ENCODE measurements around the gene ZNF292. TPM values are rescaled to one million over a fixed set of nuclear protein-coding genes. Genes with fewer than 3 reads are reported as not detected.

The ZNF292 gene
- total and polyA plus RNA-seq, 2 donors (not counting 3 experiments of a cell fraction or from before 2014, with no cell fraction given): 3.5 to 24.9 TPM

DNA sequence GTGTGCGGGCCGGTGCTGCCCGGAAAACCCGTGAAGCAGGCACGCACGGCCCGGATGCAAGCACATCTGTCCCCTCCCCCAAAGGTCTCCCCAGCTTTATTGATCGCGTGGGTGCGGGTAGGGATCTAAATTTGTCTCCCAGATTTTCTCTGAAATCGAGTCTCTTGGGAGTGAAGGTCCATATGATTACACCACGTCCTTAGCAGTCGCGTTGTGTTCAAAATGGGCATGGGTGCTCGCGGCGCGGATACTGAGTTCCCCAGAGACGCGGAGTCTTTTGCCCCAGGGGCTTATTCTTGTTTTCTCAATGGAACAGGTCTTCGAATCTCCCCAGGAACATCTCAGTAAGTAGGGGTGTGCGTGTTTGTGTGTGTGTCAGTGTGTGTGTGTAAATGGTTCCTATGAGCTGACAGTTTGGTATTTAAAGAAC lies 2.8 kb upstream of the ZNF292 start:
- POLR2A ChIA-PET: no interaction called here
- DNase-seq (ENCODE audit: low read depth, low spot score): no peak
- TF ChIP-seq, protein P1, sequence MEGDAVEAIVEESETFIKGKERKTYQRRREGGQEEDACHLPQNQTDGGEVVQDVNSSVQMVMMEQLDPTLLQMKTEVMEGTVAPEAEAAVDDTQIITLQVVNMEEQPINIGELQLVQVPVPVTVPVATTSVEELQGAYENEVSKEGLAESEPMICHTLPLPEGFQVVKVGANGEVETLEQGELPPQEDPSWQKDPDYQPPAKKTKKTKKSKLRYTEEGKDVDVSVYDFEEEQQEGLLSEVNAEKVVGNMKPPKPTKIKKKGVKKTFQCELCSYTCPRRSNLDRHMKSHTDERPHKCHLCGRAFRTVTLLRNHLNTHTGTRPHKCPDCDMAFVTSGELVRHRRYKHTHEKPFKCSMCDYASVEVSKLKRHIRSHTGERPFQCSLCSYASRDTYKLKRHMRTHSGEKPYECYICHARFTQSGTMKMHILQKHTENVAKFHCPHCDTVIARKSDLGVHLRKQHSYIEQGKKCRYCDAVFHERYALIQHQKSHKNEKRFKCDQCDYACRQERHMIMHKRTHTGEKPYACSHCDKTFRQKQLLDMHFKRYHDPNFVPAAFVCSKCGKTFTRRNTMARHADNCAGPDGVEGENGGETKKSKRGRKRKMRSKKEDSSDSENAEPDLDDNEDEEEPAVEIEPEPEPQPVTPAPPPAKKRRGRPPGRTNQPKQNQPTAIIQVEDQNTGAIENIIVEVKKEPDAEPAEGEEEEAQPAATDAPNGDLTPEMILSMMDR (IDR thresholded peaks at IDR 0.05; ENCODE audit: extremely low read depth in 1 of 2, insufficient read depth in 1 of 2, low read depth in 1 of 2, low read length in 2 of 2): no peak
- TF ChIP-seq FOS (IDR thresholded peaks at IDR 0.05; ENCODE audit: borderline replicate concordance, insufficient read depth, low read length) (no peak), GATA2 (IDR thresholded peaks at IDR 0.05; ENCODE audit: insufficient read depth, insufficient read length, low read depth, low read length) (no peak), POLR2A (IDR thresholded peaks at IDR 0.05; ENCODE audit: low read depth, low read length) (no peak), POLR2AphosphoS5 (IDR thresholded peaks at IDR 0.05; ENCODE audit: insufficient read depth, low read depth, low read length) (no peak), JUN (IDR thresholded peaks at IDR 0.05; ENCODE audit: borderline replicate concordance, insufficient read depth, insufficient read length, low read depth) (no peak), MYC (IDR thresholded peaks at IDR 0.05; ENCODE audit: low read depth, low read length) (no peak), EZH2 (IDR thresholded peaks at IDR 0.05; ENCODE audit: borderline replicate concordance, low read depth, low read length, severe bottlenecking) (no peak)
- TF ChIP-seq, protein P2, sequence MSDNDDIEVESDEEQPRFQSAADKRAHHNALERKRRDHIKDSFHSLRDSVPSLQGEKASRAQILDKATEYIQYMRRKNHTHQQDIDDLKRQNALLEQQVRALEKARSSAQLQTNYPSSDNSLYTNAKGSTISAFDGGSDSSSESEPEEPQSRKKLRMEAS (IDR thresholded peaks at IDR 0.05; ENCODE audit: insufficient read depth, insufficient read length): no peak
- Histone ChIP-seq H3K27me3 (ENCODE audit: control insufficient read depth in 2 of 2, insufficient read depth in 2 of 2, low read length in 2 of 2) (no peaks in the 10 kb centered on the region), H3K27ac (ENCODE audit: insufficient read depth, low read depth, low read length) (no peak overlapping the region), H3K4me1 (ENCODE audit: control insufficient read depth, extremely low read depth, insufficient read depth, low read length) (peaks cover 35% of the 10 kb centered on the region), H3K9me3 (replicated peaks; ENCODE audit: control insufficient read depth, insufficient read depth, low read length) (no peaks in the 10 kb centered on the region), H3K4me2 (ENCODE audit: insufficient read depth, low read length) (peak overlapping the region; percentile 45), H3K36me3 (ENCODE audit: control insufficient read depth in 2 of 2, extremely low read depth in 1 of 2, insufficient read depth in 2 of 2, low read length in 2 of 2) (no peaks in the 10 kb centered on the region), H3K9ac (replicated peaks; ENCODE audit: extremely low read depth, insufficient read depth, low read length) (peak overlapping the region; percentile 0), H2AFZ (ENCODE audit: low read depth, low read length) (peak overlapping the region; percentile 89), H3K4me3 (replicated peaks in 1 of 3; ENCODE audit: insufficient read depth in 1 of 3, low read depth in 1 of 3, low read length in 3 of 3) (peak overlapping the region in 2 of 3 experiments; percentile 20 to 41), H3K79me2 (ENCODE audit: control insufficient read depth, insufficient read depth, low read length) (peaks cover 26% of the 10 kb centered on the region), H3K9me1 (replicated peaks; ENCODE audit: control insufficient read depth, extremely low read depth, insufficient read depth, low read length) (no peaks in the 10 kb centered on the region), H4K20me1 (replicated peaks; ENCODE audit: control insufficient read depth, extremely low read depth, insufficient read depth, low read length) (no peaks in the 10 kb centered on the region)
- no peak for FAIRE-seq
- dilution Hi-C loops (cut with MboI; ENCODE audit: extremely low pct_ligation_motif_present, low sequenced_read_pairs) (no loop called here), intact Hi-C loops (cut with micrococcal nuclease) (loop anchor here (10.0 kb wide), 2 partner anchors 432 to 1932 kb away; partner anchors contain the start of genes PNRC1 and RARS2)
- CTCF ChIA-PET: interaction anchor here (0.7 kb wide), 1 partner anchor 73 kb away, joined by 4 read pairs; no protein-coding TSS in a partner anchor
- BruUV-seq (replicated peaks): no TSS peak
